Measurements from ENCODE around the gene PRDM16.

The PRDM16 gene

GRCh38 chr1:3219005-3219790 lies 150.2 kb downstream of the PRDM16 start:
- no peak for DNase-seq (ENCODE audit: extremely low read depth in 1 of 2, low read depth in 1 of 2)

GRCh38 chr1:3219791-3220467 lies 150.9 kb downstream of the PRDM16 start:
- DNase-seq (ENCODE audit: extremely low read depth in 1 of 2, low read depth in 1 of 2) = no peak

GRCh38 chr1:3221112-3222041 lies 152.4 kb downstream of the PRDM16 start:
- no peak for DNase-seq (ENCODE audit: extremely low read depth in 1 of 2, low read depth in 1 of 2)

GRCh38 chr1:3222042-3222692 lies 153.2 kb downstream of the PRDM16 start:
- no peak for DNase-seq (ENCODE audit: extremely low read depth in 1 of 2, low read depth in 1 of 2)

- no peak for DNase-seq (ENCODE audit: extremely low read depth in 1 of 2, low read depth in 1 of 2)
Measured at GRCh38 chr1:3225661-3226060, 156.7 kb downstream of the PRDM16 start.

- no peak for DNase-seq (ENCODE audit: extremely low read depth in 1 of 2, low read depth in 1 of 2)
Measured at GRCh38 chr1:3226191-3226590, 157.2 kb downstream of the PRDM16 start.

- DNase-seq (ENCODE audit: extremely low read depth in 1 of 2, low read depth in 1 of 2) = no peak
Measured at GRCh38 chr1:3226701-3227350, 157.8 kb downstream of the PRDM16 start.

GRCh38 chr1:3227351-3227704 lies 158.3 kb downstream of the PRDM16 start:
- DNase-seq (ENCODE audit: extremely low read depth in 1 of 2, low read depth in 1 of 2) = no peak

GRCh38 chr1:3227893-3228292 lies 158.9 kb downstream of the PRDM16 start:
- no peak for DNase-seq (ENCODE audit: extremely low read depth in 1 of 2, low read depth in 1 of 2)

GRCh38 chr1:3229081-3229725 lies 160.2 kb downstream of the PRDM16 start:
- no peak for DNase-seq (ENCODE audit: extremely low read depth in 1 of 2, low read depth in 1 of 2)

- no peak for DNase-seq (ENCODE audit: extremely low read depth in 1 of 2, low read depth in 1 of 2)
Measured at GRCh38 chr1:3230553-3230952, 161.6 kb downstream of the PRDM16 start.

- no peak for DNase-seq (ENCODE audit: extremely low read depth in 1 of 2, low read depth in 1 of 2)
Measured at GRCh38 chr1:3231245-3231644, 162.2 kb downstream of the PRDM16 start.

- no peak for DNase-seq (ENCODE audit: extremely low read depth in 1 of 2, low read depth in 1 of 2)
Measured at GRCh38 chr1:3231826-3232225, 162.8 kb downstream of the PRDM16 start.

GRCh38 chr1:3233031-3233430 lies 164.0 kb downstream of the PRDM16 start:
- DNase-seq (ENCODE audit: extremely low read depth in 1 of 2, low read depth in 1 of 2) = no peak

GRCh38 chr1:3233551-3233950 lies 164.5 kb downstream of the PRDM16 start:
- no peak for DNase-seq (ENCODE audit: extremely low read depth in 1 of 2, low read depth in 1 of 2)

GRCh38 chr1:3234281-3234680 lies 165.3 kb downstream of the PRDM16 start:
- no peak for DNase-seq (ENCODE audit: extremely low read depth in 1 of 2, low read depth in 1 of 2)

- no peak for DNase-seq (ENCODE audit: extremely low read depth in 1 of 2, low read depth in 1 of 2)
Measured at GRCh38 chr1:3234956-3235355, 166.0 kb downstream of the PRDM16 start.

GRCh38 chr1:3235496-3235895 lies 166.5 kb downstream of the PRDM16 start:
- no peak for DNase-seq (ENCODE audit: extremely low read depth in 1 of 2, low read depth in 1 of 2)

GRCh38 chr1:3236361-3236760 lies 167.4 kb downstream of the PRDM16 start:
- DNase-seq (ENCODE audit: extremely low read depth in 1 of 2, low read depth in 1 of 2) = no peak

- no peak for DNase-seq (ENCODE audit: extremely low read depth in 1 of 2, low read depth in 1 of 2)
Measured at GRCh38 chr1:3236955-3237354, 168.0 kb downstream of the PRDM16 start.

Measured in activated CD8-positive, alpha-beta memory T cell treated with anti-CD3 and anti-CD28 coated beads for 1 hour (primary cell).